Colon (tissue), 2 donors: ENCODE data around the gene CFAP20DC.
"Not testable (repeated sequence)": the region's sequence is repeated elsewhere in the genome, so short reads cannot be mapped to it uniquely, and the experiment has no call there.

Experiments
- FAIRE-seq: peaks from 2 replicates; lab custom pipeline; 2012; peaks lifted over from hg19 to GRCh38; lab: Jason Lieb, UNC
- donor health status: control.
- donor health status: control.

The CFAP20DC gene

DNA sequence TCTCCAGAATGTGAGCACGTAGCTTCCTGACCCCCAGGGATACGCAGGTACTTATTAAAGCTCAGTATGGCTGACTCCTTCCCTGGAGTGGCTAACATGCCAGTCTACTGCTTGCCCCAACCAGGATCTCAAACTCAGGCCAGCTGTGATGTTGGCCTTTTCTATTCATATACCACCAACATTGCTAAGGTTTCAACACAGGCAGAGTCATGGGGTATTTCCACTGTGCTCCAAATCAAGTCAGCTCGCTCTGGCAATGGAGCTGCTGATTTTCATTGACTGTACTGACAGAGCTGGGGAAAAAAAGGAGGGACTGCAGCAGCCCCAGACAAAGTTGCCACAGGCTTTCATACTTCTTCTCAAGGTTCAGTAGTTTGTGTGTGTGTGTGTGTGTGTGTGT, 87.0 kb downstream of the CFAP20DC start:
- no peak for FAIRE-seq

DNA sequence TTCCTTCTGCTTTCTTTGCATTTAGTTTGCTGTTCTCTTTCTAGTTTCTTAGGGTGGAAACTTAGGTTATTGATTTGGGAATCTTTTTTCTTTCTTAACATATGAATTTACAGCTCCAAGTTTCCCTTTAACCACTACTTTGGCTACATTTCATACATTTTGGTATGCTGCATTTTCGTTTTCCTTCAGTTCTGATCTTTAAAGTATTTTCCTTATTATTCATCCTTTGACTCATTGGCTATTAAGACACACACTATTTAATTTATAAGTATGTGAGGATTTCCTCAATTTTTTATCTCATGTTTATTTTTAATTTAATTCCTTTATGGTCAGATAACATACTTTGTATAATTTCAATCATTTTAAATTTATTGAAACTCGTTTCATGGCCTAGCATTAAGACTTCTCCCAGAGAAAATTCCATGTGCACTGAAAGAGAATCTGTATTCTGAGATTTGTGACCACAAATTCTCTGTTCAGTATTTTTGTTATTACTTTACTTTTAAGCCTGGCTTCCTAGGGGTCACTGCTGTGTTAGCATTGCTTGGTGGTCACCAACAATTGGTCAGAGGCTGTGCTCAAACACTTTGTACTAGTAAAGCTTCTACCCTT, 87.7 kb downstream of the CFAP20DC start:
- FAIRE-seq = no peak

DNA sequence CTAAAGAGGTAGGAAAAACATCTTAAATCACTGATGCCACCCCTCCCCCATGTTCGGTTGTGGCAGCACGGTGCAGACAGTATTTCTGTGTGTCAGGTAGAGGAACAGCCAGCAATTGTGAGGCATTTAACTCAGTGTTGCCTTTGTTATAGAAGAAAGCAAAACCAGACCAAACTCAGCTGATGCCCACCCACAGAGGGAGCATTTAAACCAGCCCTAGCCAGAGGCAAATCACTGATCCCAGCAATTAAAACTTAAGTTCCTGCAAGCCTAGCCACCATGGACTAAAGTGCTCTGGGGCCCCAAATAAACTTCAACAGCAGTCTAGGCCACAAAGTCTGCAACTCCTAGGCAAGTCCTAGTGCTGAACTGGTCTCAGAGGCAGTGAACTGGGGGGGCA, 94.5 kb downstream of the CFAP20DC start:
- FAIRE-seq = no peak

DNA sequence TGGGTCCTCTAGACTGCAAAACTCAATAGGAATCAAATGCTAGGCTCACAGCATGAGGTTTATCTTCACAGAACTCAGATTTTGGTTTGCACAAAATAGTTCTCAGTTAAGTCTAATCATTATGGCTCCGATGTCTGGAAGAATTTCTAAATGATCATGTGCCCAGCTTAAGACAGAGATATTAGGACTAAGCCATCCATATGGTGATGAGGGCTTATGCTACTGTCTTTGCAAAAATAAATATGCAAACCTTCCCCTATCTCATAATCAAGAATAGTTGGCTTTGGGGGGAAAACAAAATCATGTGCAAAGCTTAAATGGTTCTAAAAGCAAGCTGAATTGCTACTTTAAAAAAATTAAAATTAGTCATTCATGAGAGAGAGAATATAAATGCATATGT, 96.5 kb downstream of the CFAP20DC start:
- no peak for FAIRE-seq

DNA sequence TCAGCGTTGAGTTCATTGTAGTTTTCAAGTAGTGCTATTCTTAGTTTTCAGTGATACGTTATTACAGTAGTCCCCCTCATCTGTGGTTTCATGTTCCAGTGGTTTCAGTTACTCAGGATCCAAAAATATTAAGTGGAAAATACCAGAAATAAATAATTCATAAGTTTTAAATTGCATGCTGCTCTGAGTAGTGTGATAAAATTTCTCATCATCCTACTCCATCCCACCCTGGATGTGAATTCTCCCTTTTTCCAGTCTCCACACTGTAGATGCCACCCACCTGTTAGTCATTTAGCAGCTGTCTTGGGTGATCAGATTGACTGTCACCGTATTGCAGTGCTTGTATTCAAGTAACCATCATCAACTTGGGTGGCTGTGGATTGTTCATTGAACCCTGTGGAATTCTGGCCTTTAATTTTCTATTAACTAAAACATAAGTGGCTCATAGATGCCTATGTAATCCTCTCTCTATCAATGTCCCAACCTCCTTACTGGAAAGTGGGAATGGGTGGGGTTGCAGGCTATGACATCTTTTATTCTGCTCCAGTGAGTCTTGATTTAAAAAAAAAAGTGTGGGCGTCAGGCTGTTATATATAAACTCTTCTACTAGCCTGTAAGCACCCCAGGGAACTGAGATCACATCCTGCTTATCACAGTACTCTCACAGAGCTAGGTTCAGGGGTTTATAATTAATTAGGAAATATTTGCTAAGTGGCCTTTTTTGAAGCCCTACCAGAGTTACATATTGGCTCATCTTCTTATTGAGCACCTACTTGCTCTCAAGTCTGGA, 97.5 kb downstream of the CFAP20DC start:
- FAIRE-seq = no peak

DNA sequence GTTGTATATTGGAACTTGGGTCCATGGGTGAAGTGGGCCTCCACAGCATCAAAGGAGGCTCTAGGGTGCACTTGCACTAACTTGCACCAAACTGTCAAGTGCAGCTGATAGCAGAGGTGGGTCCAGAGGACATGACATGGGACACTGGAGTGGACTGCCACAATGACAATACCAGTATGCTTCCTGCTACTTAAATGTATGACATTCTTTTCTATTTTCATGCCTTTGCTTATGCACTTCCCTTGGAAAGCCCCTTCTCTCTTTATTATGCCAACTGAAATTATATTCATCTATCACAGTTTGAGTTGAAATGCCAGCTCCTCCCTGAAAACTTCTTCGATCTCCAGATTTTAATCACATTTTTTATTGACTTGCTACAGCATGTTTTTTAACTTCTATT, 101.8 kb downstream of the CFAP20DC start:
- FAIRE-seq = no peak

DNA sequence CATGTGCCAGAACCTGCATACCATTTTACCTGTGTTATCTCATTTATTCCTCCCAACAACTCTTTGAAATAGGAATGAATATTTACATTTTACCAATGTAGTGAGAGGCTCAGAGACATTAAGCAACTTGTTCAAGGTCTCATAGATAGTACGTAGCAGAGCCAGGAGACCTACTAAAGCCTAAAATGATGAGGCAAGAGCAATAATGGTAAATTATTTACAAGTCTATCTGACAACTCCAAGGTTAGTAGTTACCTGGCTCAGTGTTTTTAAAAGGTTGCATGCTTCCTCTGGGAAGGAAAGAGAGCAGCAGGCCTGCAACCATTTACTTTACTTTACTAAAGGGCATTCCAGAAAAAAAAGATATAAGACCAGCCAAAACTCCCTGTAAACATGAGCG, 103.0 kb downstream of the CFAP20DC start:
- FAIRE-seq = no peak

DNA sequence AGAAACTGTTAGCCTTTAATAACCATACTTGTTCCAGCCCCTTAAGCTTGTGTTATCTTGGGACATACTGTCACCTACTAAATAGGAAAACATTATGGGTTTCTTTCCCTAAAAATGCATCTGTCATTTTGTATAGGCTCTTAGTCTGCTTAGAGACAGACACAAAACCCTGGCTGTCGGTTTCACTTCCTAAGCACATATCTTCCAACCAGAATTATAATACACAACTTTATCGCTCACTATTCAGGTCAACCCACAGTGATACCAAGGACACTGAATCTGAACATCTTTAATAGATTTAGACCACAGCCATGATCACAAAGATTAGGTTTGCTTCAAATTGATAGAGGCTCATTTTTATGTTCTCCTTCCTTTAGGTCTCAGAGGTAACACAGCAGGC, 111.8 kb downstream of the CFAP20DC start:
- no peak for FAIRE-seq

DNA sequence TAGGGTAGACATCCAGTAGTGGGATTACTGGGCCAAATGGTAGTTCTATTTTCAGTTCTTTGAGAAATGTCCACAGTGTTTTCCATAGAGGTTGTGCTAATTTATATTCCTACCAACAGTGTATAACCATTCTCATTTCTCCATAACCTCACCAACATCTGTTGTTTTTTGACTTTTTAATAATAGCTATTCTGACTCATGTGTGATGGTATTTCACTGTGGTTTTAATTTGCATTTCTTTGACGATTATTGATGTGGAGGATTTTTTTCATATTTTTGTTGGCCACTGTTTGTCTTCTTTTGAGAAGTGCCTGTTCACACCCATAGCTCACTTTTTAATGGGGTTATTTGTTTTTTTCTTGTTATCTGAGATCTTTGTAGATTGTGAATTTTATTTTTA, 125.2 kb downstream of the CFAP20DC start:
- FAIRE-seq = no peak

DNA sequence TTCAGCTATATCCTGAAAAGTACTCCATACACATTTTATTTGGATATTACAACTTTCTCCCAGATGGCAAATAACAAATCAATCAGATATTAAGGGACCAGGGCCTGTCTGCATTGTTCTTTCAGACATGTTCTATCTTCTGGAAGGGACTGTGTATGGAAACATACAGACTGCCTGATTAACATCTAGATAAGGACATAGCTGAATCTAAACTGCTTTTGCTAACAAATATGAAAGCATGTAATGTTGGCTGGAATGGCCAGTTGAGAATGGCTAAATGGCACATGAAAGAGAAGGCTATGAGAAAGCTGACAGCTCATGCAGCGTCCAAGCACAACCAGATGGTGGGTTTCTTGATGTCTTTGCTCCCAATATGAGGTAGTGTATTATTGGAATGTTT, 149.4 kb downstream of the CFAP20DC start:
- no peak for FAIRE-seq

DNA sequence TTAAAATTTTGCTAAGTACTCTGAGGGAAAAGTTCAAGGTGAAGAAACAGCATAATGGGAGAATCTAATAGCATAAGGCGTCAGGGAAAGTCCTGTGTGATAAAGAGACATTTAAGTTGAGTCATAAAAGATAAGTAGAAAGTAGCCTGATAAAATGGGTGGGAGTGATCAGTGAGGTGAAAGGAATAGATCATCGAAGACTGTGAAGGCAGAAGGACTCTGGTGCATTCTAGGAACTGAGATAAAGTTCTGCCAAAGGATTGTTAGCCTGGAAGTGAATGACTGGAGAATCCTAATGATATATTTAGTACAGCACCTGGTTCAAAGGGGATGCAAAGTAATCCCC, 149.9 kb downstream of the CFAP20DC start:
- no peak for FAIRE-seq

DNA sequence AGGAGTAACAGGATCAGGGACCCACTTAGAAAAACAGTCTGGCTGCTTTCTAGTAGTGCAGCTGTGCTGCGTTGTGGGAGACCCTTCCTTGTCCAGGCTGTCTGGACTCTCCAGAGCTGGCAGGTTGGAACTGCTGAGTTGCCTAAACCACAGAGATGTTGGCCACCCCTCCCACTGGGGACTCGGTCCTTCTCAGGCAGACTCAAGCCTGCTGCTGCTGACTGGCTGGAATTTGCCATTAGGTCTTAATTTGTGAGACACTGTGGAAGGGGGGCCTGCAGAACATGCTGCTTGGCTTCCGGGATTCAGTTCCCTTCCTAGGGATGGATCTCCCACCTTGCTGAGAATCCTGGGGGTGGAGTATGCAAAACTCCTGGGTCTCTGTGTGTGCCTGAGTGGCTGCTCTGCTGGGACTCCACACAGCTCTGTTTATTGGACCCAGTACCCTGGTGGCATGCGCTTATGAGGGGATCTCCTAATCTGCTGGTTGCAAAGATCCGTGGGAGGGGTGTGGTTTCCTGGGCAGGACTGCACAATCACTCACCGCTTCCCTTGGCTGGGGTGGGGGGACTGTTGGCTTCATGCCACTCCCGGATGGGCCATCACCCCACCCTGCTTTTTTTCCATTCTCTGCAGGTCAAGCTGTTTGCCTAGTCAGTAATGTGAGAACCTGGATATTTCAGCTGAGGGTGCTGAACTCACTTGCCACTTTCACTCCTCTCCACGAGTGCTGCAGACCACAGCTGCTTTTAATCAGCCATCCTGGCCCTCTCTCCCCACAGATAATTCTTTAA, 150.5 kb downstream of the CFAP20DC start:
- FAIRE-seq = no peak

DNA sequence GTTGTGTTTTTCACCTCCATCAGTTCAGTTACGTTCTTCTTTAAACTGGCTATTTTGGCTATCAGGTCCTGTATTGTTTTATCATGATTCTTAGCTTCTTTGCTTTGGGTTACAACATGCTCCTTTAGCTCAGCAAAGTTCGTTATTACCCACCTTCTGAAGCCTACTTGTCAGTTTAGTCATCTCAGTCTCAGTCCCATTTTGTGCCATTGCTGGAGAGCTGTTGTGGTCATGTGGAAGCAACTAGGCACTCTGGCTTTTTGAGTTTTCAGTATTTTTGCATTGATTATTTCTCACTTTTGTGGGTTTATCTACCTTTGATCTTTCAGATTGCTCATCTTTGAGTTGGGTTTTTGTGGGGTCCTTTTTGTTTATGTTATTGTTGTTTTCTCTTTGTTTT, 151.3 kb downstream of the CFAP20DC start:
- FAIRE-seq = no peak

DNA sequence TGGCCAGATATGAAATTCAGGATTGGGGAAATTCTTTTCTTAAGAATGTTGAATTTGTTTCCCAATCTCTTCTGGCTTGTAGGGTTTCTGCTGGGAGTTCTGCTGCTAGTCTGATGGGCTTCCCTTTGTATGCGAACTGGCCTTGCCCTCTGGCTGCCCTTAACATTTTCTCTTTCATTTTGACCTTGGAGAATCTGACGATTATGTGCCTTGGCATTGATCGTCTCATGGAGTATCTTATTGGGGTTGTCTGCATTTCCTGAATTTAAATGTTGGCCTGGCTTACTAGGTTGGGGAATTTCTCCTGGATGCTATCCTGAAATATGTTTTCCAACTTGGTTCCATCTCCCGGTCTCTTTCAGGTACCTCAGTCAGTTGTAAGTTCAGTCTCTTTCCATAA, 152.2 kb downstream of the CFAP20DC start:
- FAIRE-seq = no peak

DNA sequence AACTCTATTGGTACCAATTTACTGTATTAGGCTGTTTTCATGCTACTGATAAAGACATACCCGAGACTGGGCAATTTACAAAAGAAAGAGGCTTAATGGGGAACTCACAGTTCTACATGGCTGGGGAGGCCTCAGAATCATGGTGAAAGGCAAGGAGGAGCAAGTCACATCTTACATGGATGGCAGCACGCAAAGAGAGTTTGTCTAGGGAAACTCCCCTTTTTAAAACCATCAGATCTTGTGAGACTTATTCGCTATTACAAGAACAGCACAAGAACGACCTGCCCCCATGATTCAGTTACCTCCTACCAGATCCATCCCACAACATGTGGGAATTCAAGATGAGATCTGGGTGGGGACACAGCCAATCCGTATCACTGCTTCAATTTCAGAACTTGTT, 154.1 kb downstream of the CFAP20DC start:
- FAIRE-seq = not testable (repeated sequence)

DNA sequence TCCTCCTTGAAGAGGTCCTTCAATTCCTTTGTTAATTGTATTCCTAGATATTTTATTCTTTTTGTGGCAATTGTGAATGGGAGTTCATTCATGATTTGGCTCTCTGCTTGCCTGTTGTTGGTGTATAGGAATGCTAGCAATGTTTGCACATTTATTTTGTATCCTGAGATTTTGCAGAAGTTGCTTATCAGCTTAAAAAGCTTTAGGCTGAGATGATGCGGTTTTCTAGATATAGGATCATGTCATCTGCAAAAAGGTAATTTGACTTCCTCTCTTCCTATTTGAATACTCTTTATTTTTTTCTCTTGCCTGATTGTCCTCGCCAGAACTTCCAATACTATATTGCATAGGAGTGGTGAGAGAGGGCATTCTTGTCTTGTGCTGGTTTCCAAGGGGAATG, 157.3 kb downstream of the CFAP20DC start:
- not testable (repeated sequence) for FAIRE-seq

DNA sequence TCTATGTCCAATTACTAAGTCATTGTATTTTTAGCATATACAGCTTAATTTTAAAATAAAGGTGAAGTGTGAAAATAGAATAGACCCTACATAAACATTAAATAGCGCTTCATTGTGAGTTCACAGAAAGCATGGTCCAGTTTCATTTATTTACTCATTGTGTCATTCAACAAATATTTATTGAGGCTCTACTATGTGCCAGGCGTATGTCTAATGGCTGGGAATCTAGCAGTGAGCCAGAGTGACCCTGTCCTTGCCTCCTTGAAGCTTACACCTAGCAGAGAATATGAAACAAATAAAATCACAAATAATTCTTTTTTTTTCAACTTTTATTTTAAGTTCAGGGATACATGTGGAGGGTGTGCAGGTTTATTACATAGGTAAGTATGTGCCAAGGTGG, 161.7 kb downstream of the CFAP20DC start:
- no peak for FAIRE-seq

DNA sequence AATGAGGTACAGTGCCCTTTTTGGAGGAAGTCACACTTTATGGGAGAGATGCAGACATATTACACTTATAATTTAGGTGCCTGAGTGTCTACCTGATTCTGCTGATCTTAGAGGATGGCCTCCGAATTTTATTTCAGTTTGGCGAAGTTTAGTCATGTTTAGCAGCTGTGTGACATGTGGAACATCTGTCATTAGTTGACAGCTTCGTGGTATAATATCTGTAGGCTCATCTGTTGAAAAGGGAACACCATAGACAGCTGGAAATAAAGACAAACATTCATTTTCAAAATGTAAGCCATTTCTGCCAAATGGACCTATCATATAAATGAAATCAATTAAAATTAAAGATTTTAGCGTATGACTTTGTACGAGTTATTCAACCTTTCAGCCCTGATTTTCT, 165.4 kb downstream of the CFAP20DC start:
- no peak for FAIRE-seq

DNA sequence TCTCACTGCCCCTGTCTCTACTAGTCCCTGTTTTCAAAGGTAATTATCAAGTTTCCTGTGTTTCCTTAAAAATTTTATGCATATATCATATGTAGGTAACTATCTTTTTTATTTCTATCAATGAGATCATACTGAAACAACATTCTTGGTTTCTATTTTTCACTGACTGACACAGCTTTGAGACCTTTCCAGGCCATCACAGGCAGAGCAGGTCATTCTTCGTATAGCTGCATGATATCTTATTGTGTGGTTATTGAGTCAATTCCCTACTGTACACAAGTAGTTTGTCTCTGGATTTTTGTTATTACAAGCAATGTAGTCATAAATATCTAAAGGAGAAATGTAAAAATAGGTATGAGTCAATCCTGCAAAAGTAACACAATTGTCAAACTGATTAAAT, 169.6 kb downstream of the CFAP20DC start:
- no peak for FAIRE-seq

DNA sequence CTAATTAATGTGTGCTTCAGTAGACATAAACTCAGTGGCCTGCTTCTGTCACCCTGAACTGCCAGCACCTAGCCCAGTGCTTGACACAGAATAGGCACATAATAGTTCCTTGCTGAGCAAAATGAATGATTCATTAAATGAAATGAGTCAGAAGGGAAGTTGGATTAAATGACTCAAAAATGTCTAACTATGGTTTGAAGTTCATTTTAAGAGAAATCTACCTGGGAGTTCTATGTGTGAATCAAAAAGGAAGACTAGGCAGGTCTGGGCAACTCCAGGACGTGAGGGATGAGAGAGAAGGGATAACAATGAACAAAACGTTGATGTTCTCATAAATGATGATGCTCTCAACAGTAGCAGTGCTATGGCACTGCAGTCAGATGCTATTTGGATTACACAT, 175.0 kb downstream of the CFAP20DC start:
- no peak for FAIRE-seq

DNA sequence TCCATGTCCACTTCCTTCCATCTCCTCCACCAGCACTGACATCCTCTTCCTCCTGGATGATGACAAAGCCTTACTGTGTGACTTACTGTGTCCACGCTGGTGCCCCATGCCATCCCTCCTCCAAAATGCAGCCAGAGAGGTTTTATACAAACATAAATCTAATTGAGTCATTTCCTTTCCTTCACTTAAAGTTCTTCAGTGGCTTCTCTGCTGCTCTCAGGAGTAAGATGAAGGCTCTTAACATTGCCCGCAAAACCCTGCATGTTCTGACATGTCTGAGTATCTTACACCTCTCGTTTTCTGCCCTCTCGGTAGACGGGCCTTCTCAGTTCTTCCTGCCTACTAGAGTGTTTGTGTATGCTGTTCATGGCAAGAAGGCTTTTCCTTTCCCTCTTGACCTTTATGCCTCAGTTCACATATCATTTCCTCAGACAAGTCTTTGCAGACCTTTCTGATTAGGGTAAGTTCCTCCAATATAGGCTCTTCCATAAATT, 175.5 kb downstream of the CFAP20DC start:
- no peak for FAIRE-seq

DNA sequence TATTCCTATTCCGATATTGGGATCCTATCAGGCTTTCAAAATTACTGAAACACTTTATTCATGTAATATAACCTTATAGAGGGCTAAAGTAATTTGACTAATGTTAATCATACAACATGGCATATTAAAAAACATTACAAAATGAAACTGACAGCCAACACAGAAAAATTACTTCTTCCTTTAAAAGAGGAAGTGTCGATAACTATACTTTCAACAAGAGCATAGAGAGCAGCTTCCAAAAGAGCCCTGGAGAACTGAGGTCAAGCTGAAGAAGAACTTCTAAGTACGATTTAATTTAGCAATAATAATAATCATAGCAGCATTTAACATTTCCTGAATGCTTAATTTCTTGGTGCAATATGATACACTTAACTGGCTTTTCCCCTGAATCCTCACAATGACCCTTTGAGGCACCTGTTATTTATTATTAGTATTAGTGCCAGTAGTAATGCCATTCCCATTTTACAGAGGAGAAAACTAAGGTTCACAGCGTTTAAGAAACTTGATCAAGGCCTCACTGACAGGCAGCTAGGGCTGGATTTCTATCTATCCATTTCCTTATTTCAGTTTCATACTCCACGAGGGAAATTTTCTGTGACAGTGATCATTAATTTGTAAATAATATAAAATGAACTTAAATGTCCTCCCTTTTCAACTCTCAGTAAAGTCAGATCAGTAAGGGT, 181.6 kb downstream of the CFAP20DC start:
- FAIRE-seq = no peak

DNA sequence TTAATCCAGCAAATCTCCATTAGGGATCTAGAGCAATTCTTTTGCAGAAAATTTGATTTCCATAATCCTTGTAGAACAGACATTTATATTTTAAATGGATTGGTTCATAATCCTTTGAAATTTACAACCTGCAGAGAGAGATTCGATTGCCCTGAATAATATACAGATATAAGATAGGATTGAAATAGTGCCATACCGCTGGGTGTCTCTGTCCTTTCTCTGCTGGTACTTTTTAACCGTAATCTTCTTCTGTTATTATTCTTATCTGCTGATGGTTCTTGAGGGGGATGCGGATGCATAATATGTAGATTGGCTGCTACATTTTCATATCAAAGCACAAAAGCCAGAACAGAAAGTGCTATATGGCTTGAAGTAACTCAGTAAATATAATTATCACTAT, 182.2 kb downstream of the CFAP20DC start:
- FAIRE-seq = no peak
